HG03521 (cell line): ENCODE results near the gene CFP.
"Not testable (repeated sequence)": the region's sequence is repeated elsewhere in the genome, so short reads cannot be mapped to it uniquely, and the experiment has no call there.

Source experiments
- ATAC-seq: cut with Tn5 transposase; IDR thresholded peaks from one replicate; pipeline ENCODE4 v1.9.1; 2021; ENCODE audit warnings: mild to moderate bottlenecking, moderate library complexity; ENCODE audit not compliant: unreplicated experiment

CFP gene

GRCh38 chrX:47607091-47607490, 22.6 kb downstream of the CFP start:
- no peak for ATAC-seq

GRCh38 chrX:47605024-47605423, 24.7 kb downstream of the CFP start:
- ATAC-seq, result no peak

DNA sequence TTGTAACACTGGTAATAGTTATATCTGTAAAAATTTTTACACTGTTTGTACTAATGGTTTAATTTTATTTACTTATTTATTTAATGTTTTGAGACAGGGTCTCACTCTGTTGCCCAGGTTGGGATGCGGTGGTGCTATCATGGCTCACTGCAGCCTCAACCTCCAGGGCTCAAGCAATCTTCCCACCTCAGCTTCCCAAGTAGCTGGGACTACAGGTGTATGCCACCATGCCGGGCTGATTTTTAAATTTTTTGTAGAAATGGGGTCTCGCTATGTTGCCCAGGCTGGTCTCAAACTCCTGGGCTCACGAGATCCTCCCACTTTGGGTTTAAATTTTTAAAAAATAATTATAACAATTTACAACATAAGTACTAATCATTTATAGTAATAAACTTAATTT, 26.6 kb downstream of the CFP start:
- not testable (repeated sequence) for ATAC-seq

GRCh38 chrX:47597222-47597621, 32.5 kb downstream of the CFP start:
- no peak for ATAC-seq

DNA sequence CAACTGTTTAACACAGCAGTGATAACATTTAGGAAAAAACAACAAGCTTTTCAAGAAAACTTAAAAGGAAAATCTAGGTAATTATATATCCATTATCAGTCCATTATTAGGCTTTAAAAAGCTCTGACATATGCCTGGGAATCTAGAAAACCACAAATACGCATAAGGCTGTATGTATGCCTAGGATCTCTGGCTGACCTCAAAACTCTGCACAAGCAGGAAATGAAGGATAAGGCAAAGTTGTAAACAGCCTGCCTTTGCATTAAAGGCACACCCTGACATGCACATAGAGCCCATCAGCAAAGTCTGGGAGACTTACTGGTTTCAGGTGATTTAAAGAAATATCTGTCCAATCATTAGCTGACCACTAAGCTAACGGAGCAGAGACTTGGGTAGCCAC, 33.5 kb downstream of the CFP start:
- no peak for ATAC-seq

DNA sequence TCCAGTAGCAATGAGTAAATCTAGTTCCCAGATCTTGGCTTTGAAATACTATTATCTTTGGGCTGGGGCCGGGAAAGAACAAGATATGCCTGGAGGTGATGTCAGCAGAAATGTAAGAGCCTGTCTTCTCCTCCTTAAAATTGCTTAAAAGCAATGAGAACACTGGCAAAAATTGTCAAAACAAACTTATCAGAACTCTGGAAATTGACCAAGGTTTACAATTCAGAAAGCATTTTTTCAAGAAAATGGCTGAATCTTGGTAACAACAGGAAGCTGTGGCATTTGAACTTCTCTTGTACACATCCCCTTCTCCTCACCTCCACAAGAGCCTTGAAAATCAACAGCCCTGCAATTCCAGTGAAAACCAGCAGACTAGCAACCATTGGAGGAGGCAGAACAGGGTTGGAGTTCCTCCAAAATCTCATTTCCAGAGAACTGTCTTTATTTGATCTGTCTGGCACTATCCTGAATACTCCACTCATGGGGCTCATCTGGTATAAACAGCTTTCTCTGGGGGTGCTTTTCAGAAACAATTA, 33.9 kb downstream of the CFP start:
- ATAC-seq, result no peak

- ATAC-seq, result no peak
These were observed 36.2 kb downstream of the CFP start for GRCh38 chrX:47593522-47593921.

DNA sequence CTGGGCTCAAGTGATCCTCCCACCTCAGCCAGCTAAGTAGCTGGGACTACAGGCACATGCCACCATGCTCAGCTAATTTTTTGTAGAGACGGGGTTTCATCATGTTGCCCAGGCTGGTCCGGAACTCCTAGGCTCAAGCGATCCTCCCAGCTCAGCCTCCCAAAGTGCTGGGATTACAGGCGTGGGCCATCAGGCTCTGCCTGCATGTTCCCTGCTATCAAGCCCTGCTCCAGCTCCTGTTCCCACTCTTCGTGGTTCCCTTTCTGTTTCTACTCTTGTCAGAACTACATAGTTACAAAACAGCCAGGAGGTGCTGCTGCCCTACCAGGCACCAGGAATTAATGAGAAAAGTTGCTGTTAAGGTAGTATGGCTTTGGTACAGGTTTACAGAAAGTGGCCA, 38.7 kb downstream of the CFP start:
- no peak for ATAC-seq

GRCh38 chrX:47587906-47588735, 41.6 kb downstream of the CFP start:
- ATAC-seq, result no peak

GRCh38 chrX:47587091-47587891, 42.4 kb downstream of the CFP start:
- no peak for ATAC-seq

DNA sequence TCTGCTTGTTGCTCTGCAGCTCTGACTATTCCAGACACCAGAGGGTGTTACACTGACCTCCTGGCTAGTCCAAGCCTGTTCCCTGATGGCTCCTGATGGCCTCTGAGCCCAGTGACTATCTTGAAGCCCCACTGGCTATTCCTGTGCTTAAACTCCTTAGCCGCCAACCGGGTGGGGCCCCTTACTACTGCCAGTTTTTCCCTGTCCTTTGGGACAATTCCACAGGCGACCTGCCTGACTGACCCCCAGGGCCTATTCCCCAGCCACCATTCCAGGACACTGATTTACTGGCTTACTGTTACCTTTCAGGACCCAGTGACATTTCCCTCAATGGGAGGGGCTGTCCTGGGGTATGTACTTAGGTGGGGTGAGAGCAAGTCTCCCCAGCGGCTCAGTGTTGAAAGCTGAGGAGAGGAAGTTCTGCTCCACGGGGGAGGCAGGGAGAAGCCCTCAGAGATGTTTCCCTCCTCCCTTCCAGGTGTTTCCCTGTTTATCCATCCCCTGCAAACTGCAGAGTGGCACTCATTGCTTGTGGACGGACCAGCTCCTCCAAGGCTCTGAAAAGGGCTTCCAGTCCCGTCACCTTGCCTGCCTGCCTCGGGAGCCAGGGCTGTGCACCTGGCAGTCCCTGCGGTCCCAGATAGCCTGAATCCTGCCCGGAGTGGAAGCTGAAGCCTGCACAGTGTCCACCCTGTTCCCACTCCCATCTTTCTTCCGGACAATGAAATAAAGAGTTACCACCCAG, 43.5 kb downstream of the CFP start:
- no peak for ATAC-seq

DNA sequence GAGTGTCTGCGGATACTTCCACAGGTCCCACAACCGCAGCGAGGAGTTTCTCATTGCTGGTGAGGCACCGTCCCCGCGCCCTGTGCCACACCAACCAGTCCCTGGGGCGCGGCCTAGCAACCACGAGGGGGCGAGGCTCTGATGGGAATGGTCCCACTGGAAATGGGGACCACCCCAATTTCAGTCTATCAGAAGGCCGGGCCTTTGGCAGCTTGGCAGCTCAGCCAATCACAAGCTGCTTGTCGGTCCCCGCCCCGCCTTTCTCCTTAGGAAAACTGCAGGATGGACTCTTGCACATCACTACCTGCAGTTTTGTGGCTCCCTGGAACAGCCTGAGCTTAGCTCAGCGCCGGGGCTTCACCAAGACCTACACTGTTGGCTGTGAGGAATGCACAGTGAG, 44.5 kb downstream of the CFP start:
- no peak for ATAC-seq

DNA sequence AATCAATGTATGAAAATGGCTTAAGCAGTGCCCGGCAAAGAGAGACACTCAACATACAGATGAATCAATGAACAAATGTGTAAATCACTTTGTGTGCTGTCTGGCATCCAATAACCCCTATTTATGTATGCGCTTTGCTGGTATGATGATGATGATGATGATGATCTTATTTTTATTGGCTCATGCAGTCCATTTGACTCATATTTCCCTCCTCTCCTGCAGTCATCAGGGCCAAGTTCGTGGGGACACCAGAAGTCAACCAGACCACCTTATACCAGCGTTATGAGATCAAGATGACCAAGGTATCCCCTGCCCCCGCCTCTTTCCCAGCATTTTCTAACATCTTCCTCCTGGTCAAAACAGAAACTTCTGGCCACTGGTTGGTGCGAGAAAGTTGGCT, 45.0 kb downstream of the CFP start:
- no peak for ATAC-seq

DNA sequence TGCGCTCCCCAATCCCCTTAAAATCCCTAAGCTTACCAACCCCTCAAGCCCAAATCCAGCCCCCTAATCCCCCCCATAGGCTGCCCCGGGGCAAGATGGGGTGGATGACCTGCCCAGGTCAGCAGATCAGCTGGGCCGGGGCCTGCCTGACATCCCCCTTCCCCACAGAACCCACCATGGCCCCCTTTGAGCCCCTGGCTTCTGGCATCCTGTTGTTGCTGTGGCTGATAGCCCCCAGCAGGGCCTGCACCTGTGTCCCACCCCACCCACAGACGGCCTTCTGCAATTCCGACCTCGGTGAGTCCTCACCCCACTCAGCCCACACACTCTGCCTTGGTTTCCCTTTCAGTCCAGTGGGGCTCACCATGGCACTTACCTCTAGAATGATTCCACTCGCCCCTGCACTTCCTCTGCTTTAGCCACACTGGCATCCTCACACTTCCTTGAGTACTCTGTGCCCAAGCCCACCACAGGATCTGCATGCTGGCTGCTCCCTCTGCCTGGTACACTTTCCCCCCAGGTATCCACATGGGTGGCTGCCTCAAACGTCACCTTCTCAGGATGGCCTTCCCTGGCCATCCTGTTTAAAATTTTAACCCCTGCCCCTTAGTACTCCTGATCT, 46.4 kb downstream of the CFP start:
- no peak for ATAC-seq

GRCh38 chrX:47581731-47582647, 47.7 kb downstream of the CFP start, which contains the start of gene TIMP1:
Gene TIMP1 (plus strand): TSS chrX:47582436. CDS start chrX:47583416, 980 bp downstream.
- peak; percentile 72 for ATAC-seq

DNA sequence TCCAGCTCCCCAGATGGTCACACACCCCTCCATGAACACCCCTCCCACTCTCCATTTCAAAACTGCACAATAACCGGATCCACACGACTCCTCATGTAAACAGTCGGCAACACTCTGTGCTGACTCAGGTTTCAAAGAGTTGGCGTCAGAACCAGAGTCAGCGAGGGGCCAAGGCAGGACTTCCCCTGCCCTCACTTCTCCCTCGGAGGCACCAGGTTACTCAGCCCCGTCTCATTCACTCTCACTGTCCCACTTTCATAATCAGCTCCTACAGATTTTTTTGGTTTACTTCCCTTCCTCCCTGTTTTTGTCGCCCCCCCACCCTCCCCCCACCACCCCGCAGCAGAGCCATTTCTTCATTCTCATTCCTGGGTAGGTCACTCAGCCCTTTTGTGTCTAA, 50.2 kb downstream of the CFP start:
- no peak for ATAC-seq

- ATAC-seq, result no peak
These were observed 51.0 kb downstream of the CFP start for GRCh38 chrX:47578692-47579091.

- ATAC-seq, result no peak
These were observed 51.8 kb downstream of the CFP start for GRCh38 chrX:47577901-47578300.

DNA sequence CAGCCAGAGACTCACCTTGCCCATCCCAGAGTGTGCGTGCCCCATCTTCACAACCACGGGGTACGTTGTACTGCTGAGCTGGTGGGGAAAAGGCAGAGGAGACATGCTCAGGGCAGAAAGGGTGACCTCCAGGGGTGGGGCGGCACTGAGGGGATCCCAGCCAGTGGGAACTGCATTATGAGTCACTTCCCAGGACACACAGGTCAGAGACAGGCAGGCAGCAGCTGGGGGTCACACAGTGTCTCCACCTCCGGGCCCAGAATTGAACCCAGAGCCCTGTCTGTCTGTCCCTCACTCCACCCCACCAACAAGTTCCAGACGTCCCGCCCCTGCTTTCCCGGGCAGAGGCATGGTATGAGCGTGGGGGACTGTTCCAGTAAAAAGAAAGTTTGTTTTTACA, 52.3 kb downstream of the CFP start:
- no peak for ATAC-seq
